ENCODE data around the gene SNCAIP.

Gene SNCAIP

DNA sequence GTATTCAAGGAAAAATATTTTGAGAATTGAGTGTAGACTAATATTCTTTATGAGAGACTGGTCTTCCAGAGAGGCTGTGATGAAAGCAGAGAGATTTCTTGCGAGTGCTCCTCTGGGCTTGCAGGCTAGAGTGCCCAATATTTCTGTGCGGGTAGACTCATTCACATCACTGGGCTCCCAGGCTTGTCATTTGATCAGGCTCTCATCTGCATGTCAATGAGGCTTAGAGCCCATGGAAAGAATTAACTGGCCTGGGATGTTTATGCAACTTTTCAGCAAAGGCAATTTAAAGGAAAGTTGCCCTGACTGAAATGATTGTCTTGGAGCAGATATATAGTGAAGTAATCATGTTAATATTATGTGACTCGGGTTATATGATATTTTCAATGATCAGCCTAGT, 42.3 kb downstream of the SNCAIP start:
- Histone ChIP-seq H3K36me3 (no peaks in the 10 kb centered on the region), H3K4me1 (no peaks in the 10 kb centered on the region), H4K20me1 (no peaks in the 10 kb centered on the region), H3K4me2 (no peak overlapping the region), H3K27ac (no peak overlapping the region), H3K9ac (no peak overlapping the region), H3K9me3 (no peaks in the 10 kb centered on the region), H3K4me3 (no peak overlapping the region), H3K27me3 (no peaks in the 10 kb centered on the region)
- no peak for TF ChIP-seq Cebpa-rat (IDR thresholded peaks at IDR 0.05)

DNA sequence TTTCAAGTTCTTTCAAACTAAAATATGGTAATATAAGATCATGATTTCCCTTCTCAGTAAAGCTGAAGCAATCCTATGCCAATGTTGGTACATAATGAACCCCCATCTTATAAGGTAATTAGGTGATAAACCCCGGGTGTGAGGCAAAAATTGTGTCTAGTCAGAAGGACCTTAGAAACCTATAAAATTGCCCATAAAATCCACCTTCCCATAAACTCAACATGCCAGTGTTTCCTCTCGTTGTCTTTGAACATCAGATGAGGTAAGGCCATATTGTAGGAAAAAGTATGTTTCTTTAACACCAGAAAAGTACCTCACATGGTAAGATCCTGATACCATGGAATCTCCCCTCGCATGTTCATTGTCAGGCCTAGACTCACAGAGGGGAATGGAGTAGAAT, 43.3 kb downstream of the SNCAIP start:
- TF ChIP-seq Cebpa-rat (IDR thresholded peaks at IDR 0.05), result no peak
- no peak overlapping the region for H3K4me3 ChIP-seq

DNA sequence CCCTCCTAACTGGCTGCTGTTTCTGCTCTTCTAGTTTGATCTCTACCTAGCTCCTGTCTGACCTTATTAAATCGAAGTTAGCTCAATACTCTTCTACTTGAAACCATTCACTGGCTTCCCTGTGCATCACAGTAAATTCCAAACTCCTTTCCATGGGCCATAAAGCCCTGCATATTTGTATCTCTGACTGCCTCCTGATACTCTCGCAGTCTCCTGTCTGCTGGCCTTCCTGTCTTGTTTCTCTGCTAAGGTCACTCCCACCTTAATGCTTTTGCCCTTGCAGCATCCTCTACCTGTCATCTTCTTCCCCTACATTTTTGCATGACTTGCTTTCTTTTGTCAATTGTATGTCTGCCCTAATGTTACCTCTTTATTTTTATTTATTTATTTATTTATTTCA, 44.8 kb downstream of the SNCAIP start:
- TF ChIP-seq Cebpa-rat (IDR thresholded peaks at IDR 0.05), result no peak
- no peaks in the 10 kb centered on the region for H3K9me3 ChIP-seq
- H3K36me3 ChIP-seq, result no peaks in the 10 kb centered on the region
- H4K20me1 ChIP-seq, result no peaks in the 10 kb centered on the region
- H3K27me3 ChIP-seq, result no peaks in the 10 kb centered on the region
- H3K4me2 ChIP-seq, result no peak overlapping the region
- H3K4me3 ChIP-seq, result no peak overlapping the region
- H3K4me1 ChIP-seq, result no peaks in the 10 kb centered on the region
- no peak overlapping the region for H3K9ac ChIP-seq
- no peak overlapping the region for H3K27ac ChIP-seq

More for the DNA sequence above, 43.3 kb downstream of the SNCAIP start:
- no peaks in the 10 kb centered on the region for H3K27me3 ChIP-seq
- H3K27ac ChIP-seq, result no peak overlapping the region
- no peaks in the 10 kb centered on the region for H3K4me1 ChIP-seq
- no peaks in the 10 kb centered on the region for H3K9me3 ChIP-seq
- H3K36me3 ChIP-seq, result no peaks in the 10 kb centered on the region
- no peak overlapping the region for H3K9ac ChIP-seq
- H4K20me1 ChIP-seq, result no peaks in the 10 kb centered on the region
- no peak overlapping the region for H3K4me2 ChIP-seq

DNA sequence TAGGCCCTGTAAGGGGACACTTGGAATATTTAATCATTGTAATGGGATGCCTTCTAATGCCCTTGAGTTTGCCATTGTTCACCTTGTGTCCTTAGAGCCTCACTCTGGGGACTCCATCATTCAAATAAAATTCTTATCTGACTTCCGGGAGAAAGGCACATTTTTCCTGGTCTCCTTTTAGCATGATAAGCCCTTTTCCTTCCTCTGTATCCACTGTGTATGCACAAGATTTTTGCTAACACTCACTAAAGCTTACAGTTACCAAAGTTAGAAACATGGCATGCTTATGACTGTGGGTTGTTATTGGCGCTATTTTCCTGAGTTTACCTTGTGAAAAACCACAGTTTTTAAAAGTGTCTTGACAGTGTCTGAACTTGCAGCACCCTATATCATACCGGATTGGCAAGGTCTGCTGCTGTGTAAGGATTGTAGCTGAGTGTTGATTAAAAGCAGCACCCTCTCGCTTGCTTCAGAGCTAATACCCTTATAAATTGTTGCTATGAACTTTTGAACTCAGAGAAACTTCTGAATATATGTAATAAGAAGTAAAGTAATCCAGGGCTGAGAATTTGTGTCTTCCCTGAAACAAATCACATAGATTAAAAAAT, 46.4 kb downstream of the SNCAIP start:
- Histone ChIP-seq H3K4me2 (no peak overlapping the region), H3K4me1 (no peaks in the 10 kb centered on the region), H3K9me3 (no peaks in the 10 kb centered on the region), H3K4me3 (no peak overlapping the region), H4K20me1 (no peaks in the 10 kb centered on the region), H3K36me3 (no peaks in the 10 kb centered on the region), H3K27me3 (no peaks in the 10 kb centered on the region), H3K9ac (no peak overlapping the region), H3K27ac (no peak overlapping the region)
- TF ChIP-seq Cebpa-rat (IDR thresholded peaks at IDR 0.05), result no peak

DNA sequence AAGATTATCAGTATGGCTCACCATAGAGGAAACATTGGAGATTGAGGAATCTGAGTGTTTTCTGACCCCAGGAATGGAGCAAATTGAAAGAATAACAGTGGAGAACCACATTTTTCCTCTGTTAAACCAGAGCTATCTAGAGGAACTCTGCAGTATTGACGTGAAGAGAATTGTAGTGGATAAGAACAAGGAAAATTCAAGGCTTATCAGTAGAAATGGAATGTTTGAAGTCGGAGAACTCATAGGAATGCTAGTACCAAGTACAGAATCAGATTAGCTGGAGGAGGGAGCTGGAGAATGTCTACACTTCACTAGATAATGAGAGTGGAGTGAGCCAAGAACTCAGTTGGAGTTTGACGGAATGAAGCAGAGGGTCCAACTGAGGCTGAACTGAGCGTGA, 50.3 kb downstream of the SNCAIP start:
- H3K4me2 ChIP-seq, result no peak overlapping the region
- H3K27me3 ChIP-seq, result no peaks in the 10 kb centered on the region
- no peaks in the 10 kb centered on the region for H3K9me3 ChIP-seq
- H4K20me1 ChIP-seq, result no peaks in the 10 kb centered on the region
- TF ChIP-seq Cebpa-rat (IDR thresholded peaks at IDR 0.05), result no peak
- no peak overlapping the region for H3K9ac ChIP-seq
- no peaks in the 10 kb centered on the region for H3K4me1 ChIP-seq
- H3K4me3 ChIP-seq, result no peak overlapping the region
- H3K36me3 ChIP-seq, result no peaks in the 10 kb centered on the region
- no peak overlapping the region for H3K27ac ChIP-seq

DNA sequence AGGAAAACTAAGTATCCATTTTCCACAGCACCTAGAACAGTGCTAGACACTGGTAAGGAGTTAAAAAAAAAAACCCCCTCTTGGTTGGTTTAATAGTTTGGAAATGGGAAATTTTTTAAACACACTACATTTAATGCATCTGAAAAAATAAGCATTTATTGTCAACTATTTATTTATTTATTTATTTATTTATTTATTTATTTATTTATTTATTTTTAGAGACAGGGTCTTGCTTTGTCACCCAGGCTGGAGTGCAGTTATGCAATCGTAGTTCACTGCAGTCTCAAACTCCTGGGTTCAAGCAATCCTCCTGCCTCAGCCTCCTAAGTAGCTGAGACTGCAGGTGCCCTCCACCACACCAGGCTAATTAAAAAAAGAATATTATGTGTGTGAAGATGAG, 51.6 kb downstream of the SNCAIP start:
- Histone ChIP-seq H4K20me1 (no peaks in the 10 kb centered on the region), H3K4me2 (no peak overlapping the region), H3K36me3 (no peaks in the 10 kb centered on the region), H3K9ac (no peak overlapping the region), H3K4me1 (no peaks in the 10 kb centered on the region), H3K27ac (no peak overlapping the region), H3K9me3 (no peaks in the 10 kb centered on the region), H3K4me3 (no peak overlapping the region), H3K27me3 (no peaks in the 10 kb centered on the region)
- TF ChIP-seq Cebpa-rat (IDR thresholded peaks at IDR 0.05), result no peak

DNA sequence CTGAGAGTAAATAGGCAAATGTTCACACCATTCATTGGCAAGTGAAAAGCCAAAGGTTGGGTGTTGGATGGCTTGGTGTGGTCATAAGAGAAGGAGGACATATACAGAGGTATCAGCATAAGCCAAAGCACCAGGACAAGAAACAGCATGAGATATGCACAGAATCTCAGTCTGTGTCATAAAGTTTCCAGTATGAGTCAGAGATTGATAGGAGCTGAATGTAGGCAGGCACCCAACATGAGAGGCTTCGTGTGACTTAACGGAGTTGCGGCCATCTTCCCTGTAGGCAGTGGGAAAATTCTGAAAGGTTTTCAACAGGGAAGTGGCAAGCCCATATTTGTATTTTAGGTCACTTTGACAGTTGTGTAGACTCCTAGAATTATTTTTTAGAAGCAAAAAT, 54.5 kb downstream of the SNCAIP start:
- H3K9me3 ChIP-seq, result no peaks in the 10 kb centered on the region
- no peaks in the 10 kb centered on the region for H4K20me1 ChIP-seq
- TF ChIP-seq Cebpa-rat (IDR thresholded peaks at IDR 0.05), result no peak
- H3K4me1 ChIP-seq, result peaks cover 4% of the 10 kb centered on the region; the same call in 1 of the 2 replicates
- H3K4me3 ChIP-seq, result no peak overlapping the region
- no peak overlapping the region for H3K27ac ChIP-seq
- H3K27me3 ChIP-seq, result no peaks in the 10 kb centered on the region
- H3K9ac ChIP-seq, result no peak overlapping the region
- no peaks in the 10 kb centered on the region for H3K36me3 ChIP-seq
- no peak overlapping the region for H3K4me2 ChIP-seq

DNA sequence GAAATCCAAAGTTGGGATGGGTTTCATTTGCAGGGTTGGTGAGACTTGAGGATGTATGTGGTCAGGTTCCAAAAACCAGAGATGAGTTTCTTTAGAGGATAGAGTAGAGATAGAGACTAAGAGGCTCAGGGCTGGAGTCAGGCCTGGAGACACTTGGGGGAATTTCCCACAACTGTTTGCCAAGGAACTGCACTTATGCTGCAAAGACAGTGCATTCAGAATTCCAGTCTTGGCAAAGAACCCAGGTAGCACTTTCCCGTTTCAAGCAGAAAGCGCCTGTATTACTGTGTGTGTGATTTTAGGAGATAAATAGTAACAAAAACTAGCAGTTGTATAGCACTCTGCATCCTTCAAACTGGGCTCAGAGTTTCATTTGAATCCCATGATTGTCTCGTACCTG, 55.4 kb downstream of the SNCAIP start:
- H4K20me1 ChIP-seq, result no peaks in the 10 kb centered on the region
- H3K9ac ChIP-seq, result no peak overlapping the region
- TF ChIP-seq Cebpa-rat (IDR thresholded peaks at IDR 0.05), result no peak
- H3K9me3 ChIP-seq, result no peaks in the 10 kb centered on the region
- no peaks in the 10 kb centered on the region for H3K36me3 ChIP-seq
- no peaks in the 10 kb centered on the region for H3K27me3 ChIP-seq
- H3K4me1 ChIP-seq, result peaks cover 4% of the 10 kb centered on the region; the same call in 1 of the 2 replicates
- H3K4me3 ChIP-seq, result no peak overlapping the region
- H3K4me2 ChIP-seq, result no peak overlapping the region
- no peak overlapping the region for H3K27ac ChIP-seq

DNA sequence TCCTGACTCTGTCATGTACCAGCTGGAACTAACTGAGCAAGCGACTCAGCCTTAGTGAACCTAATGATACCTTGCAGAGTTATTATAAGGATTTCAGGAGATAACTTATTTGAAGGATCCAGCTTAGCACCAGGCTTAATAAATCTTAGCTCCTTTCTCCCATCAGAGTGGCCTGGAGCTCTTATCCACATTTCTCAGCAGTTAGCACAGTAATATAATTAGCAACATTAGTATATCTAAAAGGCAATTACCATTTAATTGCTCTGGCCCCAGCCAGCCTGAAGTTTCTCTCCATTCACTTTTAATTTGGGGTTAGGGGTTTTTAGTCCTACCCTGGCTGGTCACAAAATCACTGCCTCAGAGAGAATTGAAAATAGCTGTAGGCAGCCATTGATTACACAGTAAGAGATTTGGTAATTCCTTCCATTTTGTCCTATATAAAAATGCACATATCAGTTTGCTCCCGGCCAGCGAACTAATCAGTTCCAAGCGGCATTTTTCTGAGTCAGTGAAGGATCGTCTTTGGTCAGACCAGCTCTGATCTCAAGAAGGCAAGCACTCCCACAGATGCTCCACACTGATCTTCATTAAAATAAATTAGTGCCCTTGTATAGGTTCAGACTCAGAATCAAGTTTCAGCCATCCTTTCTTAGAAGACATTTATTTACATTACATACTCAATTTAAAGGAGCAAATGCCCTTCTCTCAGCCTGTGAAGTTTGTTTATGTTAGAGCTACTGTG, 56.6 kb downstream of the SNCAIP start:
- H3K4me3 ChIP-seq, result no peak overlapping the region
- peaks cover 4% of the 10 kb centered on the region; the same call in 1 of the 2 replicates for H3K4me1 ChIP-seq
- H3K9ac ChIP-seq, result no peak overlapping the region
- H3K27me3 ChIP-seq, result no peaks in the 10 kb centered on the region
- no peak for TF ChIP-seq Cebpa-rat (IDR thresholded peaks at IDR 0.05)
- no peaks in the 10 kb centered on the region for H4K20me1 ChIP-seq
- no peak overlapping the region for H3K4me2 ChIP-seq
- H3K36me3 ChIP-seq, result no peaks in the 10 kb centered on the region
- H3K27ac ChIP-seq, result no peak overlapping the region
- no peaks in the 10 kb centered on the region for H3K9me3 ChIP-seq

DNA sequence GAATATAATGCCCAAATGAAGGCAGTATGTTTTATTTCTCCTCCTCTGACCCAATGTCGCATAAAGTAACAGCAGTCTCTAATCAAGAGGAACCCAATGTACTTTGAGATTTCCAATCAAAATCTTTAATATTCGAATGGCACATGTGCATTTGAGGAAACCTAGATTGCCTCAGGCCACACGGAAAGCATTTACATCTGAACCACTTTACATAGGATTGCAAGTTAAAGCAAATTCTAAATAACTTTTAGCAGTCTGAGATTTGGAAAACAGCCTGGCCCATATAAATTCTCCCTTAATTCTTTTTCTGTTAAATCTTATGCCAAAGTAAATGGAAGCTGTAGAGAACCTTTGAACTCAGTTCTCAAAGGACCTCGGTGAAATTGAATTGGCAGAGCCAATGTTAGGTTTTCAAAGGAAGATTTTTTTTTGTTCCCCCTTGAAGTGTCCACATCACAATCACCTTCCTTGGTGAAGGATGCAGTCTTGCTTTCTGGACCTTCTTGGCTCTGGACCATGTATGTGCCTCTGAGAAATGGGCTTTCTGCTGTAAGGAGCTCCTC, 57.3 kb downstream of the SNCAIP start:
- Histone ChIP-seq H3K9ac (no peak overlapping the region), H3K36me3 (no peaks in the 10 kb centered on the region), H4K20me1 (no peaks in the 10 kb centered on the region), H3K27ac (no peak overlapping the region), H3K4me3 (no peak overlapping the region), H3K27me3 (no peaks in the 10 kb centered on the region), H3K9me3 (no peaks in the 10 kb centered on the region), H3K4me2 (no peak overlapping the region), H3K4me1 (peaks cover 4% of the 10 kb centered on the region; the same call in 1 of the 2 replicates)
- TF ChIP-seq Cebpa-rat (IDR thresholded peaks at IDR 0.05), result no peak
